ENCODE data around the gene AP3D1. TPM values are rescaled to one million over a fixed set of nuclear protein-coding genes. Genes with fewer than 3 reads are reported as not detected.

Gene AP3D1
- polyA plus RNA-seq, 3 donors from 2014 or later = 11.7 to 44.5 (median 17.9) TPM

DNA sequence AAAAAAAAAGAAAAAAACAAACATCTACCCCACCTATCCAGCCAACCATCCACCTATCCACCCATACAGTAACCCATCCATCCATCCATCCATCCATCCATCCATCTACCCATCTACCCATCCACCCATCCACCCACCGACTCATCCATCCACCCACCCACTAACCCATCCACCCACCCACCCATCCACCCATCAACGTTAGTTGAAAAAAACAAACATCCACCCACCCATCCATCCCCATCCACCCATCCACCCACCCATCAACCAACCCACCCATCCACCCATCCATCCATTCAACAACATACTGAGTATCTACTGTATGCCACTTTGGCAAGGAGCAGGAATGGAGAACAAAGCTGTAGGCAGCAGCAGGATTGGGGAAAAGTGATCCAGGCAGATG, 6.1 kb upstream of the AP3D1 start:
- no peak overlapping the region for H3K4me3 Mint-ChIP-seq

GRCh38 chr19:2154587-2155075, 3.3 kb upstream of the AP3D1 start:
- no peak overlapping the region for H3K4me3 Mint-ChIP-seq
- no peaks in the 10 kb centered on the region for H3K9me3 Mint-ChIP-seq
- no peak overlapping the region for H3K27ac Mint-ChIP-seq
- DNase-seq = no peak
- peaks cover 4 to 7% (median 6%) of the 10 kb centered on the region in 3 donors for H3K27me3 Mint-ChIP-seq (ENCODE audit: low read depth in 3 of 3)
- H3K4me1 Mint-ChIP-seq = peaks cover 18 to 19% of the 10 kb centered on the region in 2 donors
- H3K36me3 Mint-ChIP-seq = no peaks in the 10 kb centered on the region

More for the DNA sequence above, 6.1 kb upstream of the AP3D1 start:
- Mint-ChIP-seq H3K4me1 (no peaks in the 10 kb centered on the region), H3K27ac (peak overlapping the region in 3 of 6 donors; percentile 21 to 73 (median 64)), H3K27me3 (ENCODE audit: low read depth in 3 of 3) (no peaks in the 10 kb centered on the region), H3K9me3 (no peaks in the 10 kb centered on the region), H3K36me3 (no peaks in the 10 kb centered on the region)
- no peak for DNase-seq

- H3K27ac Mint-ChIP-seq = peak overlapping the region in 5 of 6 donors; percentile 45 to 89 (median 58)
Measured at GRCh38 chr19:2150794-2151338, 500 bp downstream of the AP3D1 start.

GRCh38 chr19:2149980-2150793, 1.2 kb downstream of the AP3D1 start:
- H3K4me3 Mint-ChIP-seq = peak overlapping the region; percentile 72 to 88 (median 80)

More at GRCh38 chr19:2150794-2151338, 500 bp downstream of the AP3D1 start:
- no peaks in the 10 kb centered on the region for H3K9me3 Mint-ChIP-seq
- peaks cover 34 to 41% of the 10 kb centered on the region in 2 donors for H3K4me1 Mint-ChIP-seq
- no peaks in the 10 kb centered on the region for H3K36me3 Mint-ChIP-seq
- H3K4me3 Mint-ChIP-seq = peak overlapping the region; percentile 65 to 88 (median 75)
- no peak for DNase-seq
- H3K27me3 Mint-ChIP-seq (ENCODE audit: low read depth in 3 of 3) = peaks cover 4 to 7% (median 7%) of the 10 kb centered on the region in 3 donors

DNA sequence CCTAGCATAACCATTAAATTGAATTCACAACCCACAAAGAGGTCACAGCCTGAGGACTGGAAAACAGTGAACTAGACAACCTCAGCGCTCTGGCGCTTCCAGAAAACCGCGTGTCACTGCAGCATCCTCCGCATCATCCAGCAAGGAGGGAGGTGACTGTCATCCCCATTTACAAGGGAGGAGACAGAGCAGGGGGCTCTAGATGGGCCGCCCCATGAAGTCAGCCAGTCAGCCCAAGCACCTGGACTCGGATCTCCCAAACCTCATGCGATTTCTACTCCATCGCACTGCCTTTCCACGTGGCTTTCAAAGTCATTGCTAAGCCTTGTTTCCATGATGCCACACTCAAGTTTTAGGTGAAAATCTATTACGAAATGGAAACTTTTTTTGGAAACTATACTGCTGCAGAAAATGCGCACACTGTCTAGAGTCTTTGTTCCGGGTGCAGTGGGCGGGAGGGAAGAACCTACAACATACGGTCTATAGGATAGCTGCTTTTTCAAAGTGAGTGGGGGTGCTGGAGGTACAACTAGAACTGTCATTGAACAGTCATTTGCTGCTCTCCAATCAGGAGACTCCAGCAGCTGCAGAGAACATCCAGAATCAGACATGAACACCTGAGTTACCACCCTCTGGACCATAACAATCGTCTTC, 2.8 kb downstream of the AP3D1 start:
- Mint-ChIP-seq H3K27ac (peak overlapping the region; percentile 6 to 73 (median 16)), H3K36me3 (no peaks in the 10 kb centered on the region), H3K4me3 (peak overlapping the region; percentile 13 to 88 (median 57)), H3K27me3 (ENCODE audit: low read depth in 3 of 3) (peaks cover 4 to 7% (median 7%) of the 10 kb centered on the region in 3 donors), H3K9me3 (no peaks in the 10 kb centered on the region), H3K4me1 (peaks cover 53 to 59% of the 10 kb centered on the region in 2 donors)
- DNase-seq = no peak

More at GRCh38 chr19:2149980-2150793, 1.2 kb downstream of the AP3D1 start:
- Mint-ChIP-seq H3K9me3 (no peaks in the 10 kb centered on the region), H3K4me1 (peaks cover 41 to 47% of the 10 kb centered on the region in 2 donors), H3K27ac (peak overlapping the region; percentile 72 to 91 (median 85)), H3K27me3 (ENCODE audit: low read depth in 3 of 3) (peaks cover 4 to 7% (median 7%) of the 10 kb centered on the region in 3 donors), H3K36me3 (no peaks in the 10 kb centered on the region)
- no peak for DNase-seq

DNA sequence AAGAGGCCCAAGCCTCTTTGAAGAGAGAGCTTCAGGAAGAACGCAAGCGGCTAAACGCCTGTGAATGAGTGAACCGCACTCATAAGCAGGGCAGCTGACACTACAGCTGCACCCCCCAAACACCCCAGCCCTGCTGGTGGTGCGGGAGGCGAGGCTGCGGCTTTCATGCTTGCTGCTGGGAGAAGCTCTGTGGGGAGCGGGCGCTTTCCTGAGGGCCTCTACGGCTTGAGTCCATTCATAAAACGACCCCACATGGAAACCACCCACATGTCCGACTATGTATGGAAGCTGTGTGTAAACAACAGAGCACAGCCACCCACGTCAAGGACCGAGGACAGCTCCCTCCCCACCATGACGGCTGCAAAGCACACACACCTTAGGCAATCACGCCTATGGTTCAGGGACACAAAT, 5.5 kb downstream of the AP3D1 start:
- Mint-ChIP-seq H3K27me3 (ENCODE audit: low read depth in 3 of 3) (peaks cover 0 to 5% (median 0%) of the 10 kb centered on the region in 3 donors), H3K36me3 (no peaks in the 10 kb centered on the region), H3K27ac (peak overlapping the region in 5 of 6 donors; percentile 9 to 83 (median 69)), H3K4me1 (peaks cover 47 to 54% of the 10 kb centered on the region in 2 donors), H3K4me3 (peak overlapping the region in 1 of 5 donors; percentile 43), H3K9me3 (no peaks in the 10 kb centered on the region)
- peak in 2 of 3 donors; percentile 36 for DNase-seq

DNA sequence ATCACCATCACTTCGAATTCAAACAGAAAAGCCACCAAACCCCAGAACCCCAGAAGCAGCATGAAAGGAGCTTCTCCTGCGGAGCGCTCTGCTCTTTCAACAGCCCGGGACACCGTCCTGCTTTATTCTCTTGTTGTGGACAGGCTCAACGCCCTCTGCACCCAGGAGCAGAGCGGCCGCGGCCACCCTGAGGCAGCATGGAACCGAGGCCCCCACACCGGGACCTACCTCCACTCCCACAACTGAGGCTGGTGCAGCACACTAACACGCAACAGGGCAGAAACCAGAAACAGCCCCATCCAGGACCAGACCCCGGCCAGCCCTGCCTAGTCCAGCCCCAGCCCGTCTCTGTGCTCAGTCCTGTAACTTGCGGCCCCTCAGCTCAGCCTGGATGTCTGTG, 7.2 kb downstream of the AP3D1 start:
- Mint-ChIP-seq H3K4me3 (no peak overlapping the region), H3K27ac (peak overlapping the region in 1 of 6 donors; percentile 49)
- no peak for DNase-seq

GRCh38 chr19:2142173-2142829, 9.1 kb downstream of the AP3D1 start:
- no peak for DNase-seq
- H3K4me3 Mint-ChIP-seq = no peak overlapping the region
- H3K36me3 Mint-ChIP-seq = peaks cover 0 to 3% (median 0%) of the 10 kb centered on the region in 3 donors
- H3K27ac Mint-ChIP-seq = no peak overlapping the region
- H3K9me3 Mint-ChIP-seq = no peaks in the 10 kb centered on the region
- peaks cover 28 to 29% of the 10 kb centered on the region in 2 donors for H3K4me1 Mint-ChIP-seq
- peaks cover 0 to 4% (median 0%) of the 10 kb centered on the region in 3 donors for H3K27me3 Mint-ChIP-seq (ENCODE audit: low read depth in 3 of 3)

More for the DNA sequence above, 7.2 kb downstream of the AP3D1 start:
- Mint-ChIP-seq H3K9me3 (no peaks in the 10 kb centered on the region), H3K36me3 (peaks cover 0 to 3% (median 0%) of the 10 kb centered on the region in 3 donors), H3K4me1 (peaks cover 34 to 41% of the 10 kb centered on the region in 2 donors), H3K27me3 (ENCODE audit: low read depth in 3 of 3) (peaks cover 0 to 5% (median 0%) of the 10 kb centered on the region in 3 donors)

DNA sequence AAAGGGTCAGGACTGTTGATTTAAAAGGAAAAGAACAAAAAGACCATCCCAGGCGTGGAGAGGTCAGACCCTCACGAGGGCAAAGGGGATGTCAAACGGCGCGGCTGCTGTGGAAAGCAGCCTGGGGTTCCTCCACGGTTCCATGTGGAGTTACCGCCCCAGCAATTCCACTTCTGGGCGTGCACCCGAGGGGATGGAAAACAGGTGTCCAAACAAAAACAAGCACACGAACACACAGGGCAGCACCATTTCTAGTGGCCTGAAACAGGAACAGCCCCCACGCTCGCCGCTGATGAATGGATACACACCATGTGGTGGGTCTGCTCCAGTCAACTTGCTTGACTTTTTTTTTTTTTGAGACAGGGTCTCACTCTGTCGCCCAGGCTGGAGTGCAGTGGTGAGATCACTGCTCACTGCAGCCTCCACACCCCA, 11.2 kb downstream of the AP3D1 start:
- peaks cover 17% of the 10 kb centered on the region in 2 donors for H3K4me1 Mint-ChIP-seq
- H3K27ac Mint-ChIP-seq = no peak overlapping the region
- H3K27me3 Mint-ChIP-seq (ENCODE audit: low read depth in 3 of 3) = peaks cover 0 to 4% (median 0%) of the 10 kb centered on the region in 3 donors
- no peaks in the 10 kb centered on the region for H3K9me3 Mint-ChIP-seq
- no peak for DNase-seq
- peaks cover 0 to 3% (median 0%) of the 10 kb centered on the region in 3 donors for H3K36me3 Mint-ChIP-seq
- H3K4me3 Mint-ChIP-seq = no peak overlapping the region

GRCh38 chr19:2139385-2140137, 11.8 kb downstream of the AP3D1 start:
- H3K4me3 Mint-ChIP-seq = no peak overlapping the region
- no peak overlapping the region for H3K27ac Mint-ChIP-seq
- peaks cover 11 to 12% of the 10 kb centered on the region in 2 donors for H3K4me1 Mint-ChIP-seq
- peaks cover 0 to 3% (median 0%) of the 10 kb centered on the region in 3 donors for H3K36me3 Mint-ChIP-seq
- no peaks in the 10 kb centered on the region for H3K9me3 Mint-ChIP-seq
- no peak for DNase-seq
- peaks cover 0 to 4% (median 0%) of the 10 kb centered on the region in 3 donors for H3K27me3 Mint-ChIP-seq (ENCODE audit: low read depth in 3 of 3)

DNA sequence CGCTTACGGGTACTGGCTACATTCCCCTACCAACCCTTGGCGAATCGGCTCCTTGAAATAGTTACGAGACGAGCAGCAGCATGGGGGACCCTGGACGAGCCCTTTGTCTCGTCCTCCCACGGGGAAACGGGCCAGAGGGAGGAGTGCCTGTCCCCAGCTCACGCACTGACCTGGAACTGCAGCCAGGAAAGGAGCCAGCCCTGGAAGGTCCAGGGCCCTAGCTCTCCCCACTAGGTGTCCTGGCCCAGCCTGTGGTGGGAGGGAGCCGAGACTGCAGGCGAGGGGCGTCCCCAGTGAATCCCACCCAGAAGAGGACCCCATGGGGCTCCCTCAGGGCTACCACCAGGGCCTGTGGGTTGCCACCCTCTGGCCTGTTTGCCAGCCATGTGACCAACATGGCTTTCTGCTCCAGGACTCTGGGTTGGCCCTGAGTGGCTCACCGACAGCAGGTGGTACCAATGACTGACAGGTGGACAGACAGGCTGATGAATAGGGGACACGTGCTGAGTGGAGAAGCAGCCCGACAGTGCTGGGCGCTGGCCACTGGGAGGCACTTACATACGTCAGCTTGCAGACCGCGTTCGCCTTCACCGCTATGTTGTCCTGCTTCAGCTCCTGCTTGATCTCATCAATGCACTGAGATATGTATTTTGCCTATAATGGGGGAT, 13.2 kb downstream of the AP3D1 start:
- H3K36me3 Mint-ChIP-seq = peaks cover 2 to 3% (median 2%) of the 10 kb centered on the region in 3 donors
- no peak for DNase-seq
- peaks cover 5 to 6% of the 10 kb centered on the region in 2 donors for H3K4me1 Mint-ChIP-seq
- H3K9me3 Mint-ChIP-seq = no peaks in the 10 kb centered on the region
- no peak overlapping the region for H3K4me3 Mint-ChIP-seq
- no peaks in the 10 kb centered on the region for H3K27me3 Mint-ChIP-seq (ENCODE audit: low read depth in 3 of 3)
- H3K27ac Mint-ChIP-seq = no peak overlapping the region

GRCh38 chr19:2136796-2137195, 14.6 kb downstream of the AP3D1 start:
- no peaks in the 10 kb centered on the region for H3K27me3 Mint-ChIP-seq (ENCODE audit: low read depth in 3 of 3)
- DNase-seq = no peak
- H3K4me3 Mint-ChIP-seq = no peak overlapping the region
- H3K9me3 Mint-ChIP-seq = no peaks in the 10 kb centered on the region
- peaks cover 3 to 4% (median 3%) of the 10 kb centered on the region in 3 donors for H3K36me3 Mint-ChIP-seq
- H3K27ac Mint-ChIP-seq = no peak overlapping the region
- H3K4me1 Mint-ChIP-seq = peaks cover 4 to 6% of the 10 kb centered on the region in 2 donors

Measured in immature natural killer cell (primary cell).